Suprapubic skin (tissue), 4 donors: ENCODE results near the gene MAP4K3. TPM values are rescaled to one million over a fixed set of nuclear protein-coding genes. Genes with fewer than 3 reads are reported as not detected.

Source experiments
- DNase-seq, 2 donors: peaks; one replicate each; pipeline ENCODE4 v3.0.0-alpha.2; 2019; ENCODE audit warnings: low spot score in 2 of 2
- H3K27ac ChIP-seq: fragments of 200-600 bp; sonication (generic); one replicate; pipeline ENCODE4 v1.5.1; 2019
- H3K27me3 ChIP-seq: fragments of 200-600 bp; sonication (generic); one replicate; pipeline ENCODE4 v1.5.1; 2019
- H3K36me3 ChIP-seq: fragments of 200-600 bp; sonication (generic); one replicate; pipeline ENCODE4 v1.5.1; 2019
- H3K4me1 ChIP-seq: fragments of 200-600 bp; sonication (generic); one replicate; pipeline ENCODE4 v1.5.1; 2019
- H3K4me3 ChIP-seq: fragments of 200-600 bp; sonication (generic); one replicate; pipeline ENCODE4 v1.5.1; 2019; ENCODE audit warnings: mild to moderate bottlenecking
- H3K9me3 ChIP-seq: fragments of 200-600 bp; sonication (generic); one replicate; pipeline ENCODE4 v1.5.1; 2019
- CTCF ChIP-seq, 2 donors: fragments of 200-600 bp in 1 of 2; fragments of 450-650 bp in 1 of 2; sonication (generic) in 1 of 2; IDR thresholded peaks; one replicate each; pipeline ENCODE4 v1.5.1; 2016 to 2019; ENCODE audit warnings: antibody characterized with exemption in 2 of 2, mild to moderate bottlenecking in 1 of 2, moderate library complexity in 1 of 2
- EP300 ChIP-seq: sonication (generic); formaldehyde crosslinking; IDR thresholded peaks from one replicate; pipeline ENCODE4 v1.6.1; 2017; ENCODE audit warnings: antibody characterized with exemption
- POLR2A ChIP-seq, 2 donors: fragments of 450-650 bp; IDR thresholded peaks; one replicate each; pipeline ENCODE4 v1.6.1; 2017; ENCODE audit warnings: antibody characterized with exemption in 2 of 2, mild to moderate bottlenecking in 2 of 2, moderate library complexity in 2 of 2
- POLR2AphosphoS5 ChIP-seq, 3 donors: sonication (generic); formaldehyde crosslinking; IDR thresholded peaks; one replicate each; pipeline ENCODE4 v1.6.1; 2017; ENCODE audit warnings: antibody characterized with exemption in 3 of 3
- WGBS: methylation state at CpG from one replicate; pipeline ENCODE4 v1.1.5; 2018; 5-methylcytosine and 5-hydroxymethylcytosine counted together
- total RNA-seq, 4 donors: library from RNA; depleted of rRNA; stranded (reverse); fragments of >200 nt; gene quantifications; one replicate each; pipeline ENCODE4 v1.1.0, GENCODE V29; 2016

MAP4K3 gene
- total RNA-seq, 4 donors from 2014 or later = 26.3 to 59.9 (median 37.8) TPM

GRCh38 chr2:39424951-39425350 is 12.1 kb downstream of the MAP4K3 start:
- H3K9me3 ChIP-seq = no peaks in the 10 kb centered on the region
- no peak overlapping the region for H3K4me3 ChIP-seq
- TF ChIP-seq POLR2A (IDR thresholded peaks at IDR 0.05) (no peak), POLR2AphosphoS5 (IDR thresholded peaks at IDR 0.05) (no peak), CTCF (IDR thresholded peaks at IDR 0.05) (no peak), EP300 (no peak)
- H3K36me3 ChIP-seq = no peaks in the 10 kb centered on the region
- 89% methylated on average over 1 of the region's 1 CpG for WGBS
- no peaks in the 10 kb centered on the region for H3K27me3 ChIP-seq
- no peak overlapping the region for H3K27ac ChIP-seq
- H3K4me1 ChIP-seq = peaks cover 6% of the 10 kb centered on the region
- DNase-seq = no peak

GRCh38 chr2:39422700-39423099 is 14.4 kb downstream of the MAP4K3 start:
- no peaks in the 10 kb centered on the region for H3K9me3 ChIP-seq
- 97% methylated on average over 1 of the region's 1 CpG for WGBS
- DNase-seq = no peak
- H3K4me3 ChIP-seq = no peak overlapping the region
- peaks cover 12% of the 10 kb centered on the region for H3K4me1 ChIP-seq
- no peaks in the 10 kb centered on the region for H3K36me3 ChIP-seq
- TF ChIP-seq POLR2AphosphoS5 (IDR thresholded peaks at IDR 0.05) (no peak), CTCF (IDR thresholded peaks at IDR 0.05) (no peak), EP300 (no peak), POLR2A (IDR thresholded peaks at IDR 0.05) (no peak)
- H3K27me3 ChIP-seq = no peaks in the 10 kb centered on the region
- H3K27ac ChIP-seq = no peak overlapping the region

- 95% methylated on average over 2 of the region's 2 CpGs for WGBS
- no peak overlapping the region for H3K27ac ChIP-seq
- TF ChIP-seq CTCF (IDR thresholded peaks at IDR 0.05) (no peak), POLR2AphosphoS5 (IDR thresholded peaks at IDR 0.05) (no peak), POLR2A (IDR thresholded peaks at IDR 0.05) (no peak), EP300 (no peak)
- peaks cover 20% of the 10 kb centered on the region for H3K4me1 ChIP-seq
- H3K36me3 ChIP-seq = no peaks in the 10 kb centered on the region
- no peak overlapping the region for H3K4me3 ChIP-seq
- no peaks in the 10 kb centered on the region for H3K9me3 ChIP-seq
- DNase-seq = no peak
- H3K27me3 ChIP-seq = no peaks in the 10 kb centered on the region
Measured at GRCh38 chr2:39421354-39421753, 15.7 kb downstream of the MAP4K3 start.

GRCh38 chr2:39419282-39420223 is 17.5 kb downstream of the MAP4K3 start:
- no peak for DNase-seq
- H3K9me3 ChIP-seq = no peaks in the 10 kb centered on the region
- peaks cover 28% of the 10 kb centered on the region for H3K4me1 ChIP-seq
- no peak overlapping the region for H3K27ac ChIP-seq
- no peaks in the 10 kb centered on the region for H3K27me3 ChIP-seq
- 84% methylated on average over 6 of the region's 6 CpGs for WGBS
- TF ChIP-seq POLR2A (IDR thresholded peaks at IDR 0.05) (no peak), CTCF (IDR thresholded peaks at IDR 0.05) (no peak), EP300 (no peak), POLR2AphosphoS5 (IDR thresholded peaks at IDR 0.05) (no peak)
- no peak overlapping the region for H3K4me3 ChIP-seq
- H3K36me3 ChIP-seq = no peaks in the 10 kb centered on the region

- Histone ChIP-seq H3K4me3 (no peak overlapping the region), H3K4me1 (peaks cover 29% of the 10 kb centered on the region), H3K27me3 (no peaks in the 10 kb centered on the region), H3K36me3 (no peaks in the 10 kb centered on the region), H3K27ac (no peak overlapping the region), H3K9me3 (no peaks in the 10 kb centered on the region)
- no peak for TF ChIP-seq CTCF (IDR thresholded peaks at IDR 0.05)
- no peak for TF ChIP-seq EP300
- no peak for TF ChIP-seq POLR2A (IDR thresholded peaks at IDR 0.05)
- no peak for TF ChIP-seq POLR2AphosphoS5 (IDR thresholded peaks at IDR 0.05)
- DNase-seq = no peak
- WGBS = 79% methylated on average over 5 of the region's 5 CpGs
Measured at GRCh38 chr2:39418491-39418890, 18.6 kb downstream of the MAP4K3 start.
